HG03520 (cell line): ENCODE measurements around the gene ALAS1.

ENCODE experiments used
- ATAC-seq: cut with Tn5 transposase; IDR thresholded peaks from one replicate; pipeline ENCODE4 v1.9.1; 2021; ENCODE audit warnings: mild to moderate bottlenecking, moderate library complexity; ENCODE audit not compliant: unreplicated experiment

ALAS1 gene

DNA sequence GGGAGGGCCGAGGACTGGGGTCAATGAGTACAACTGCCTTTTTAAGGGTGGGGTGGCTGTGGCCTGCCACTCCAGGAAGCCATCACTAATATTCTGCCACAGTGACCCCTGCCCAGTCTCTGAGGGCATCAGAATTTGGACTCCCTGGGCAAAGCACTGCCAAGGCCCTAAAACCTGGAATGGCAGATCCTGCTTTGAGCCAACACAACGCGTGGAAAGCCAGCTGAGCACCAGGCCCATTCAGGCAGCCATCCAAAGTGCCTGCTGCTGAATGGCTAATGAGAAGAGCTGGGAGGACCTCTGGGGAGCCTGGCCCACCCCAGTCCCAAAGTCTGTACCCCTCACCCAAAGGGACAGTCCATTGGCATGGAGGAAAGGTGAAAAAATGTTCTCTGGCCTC is 36.0 kb downstream of the ALAS1 start:
- no peak for ATAC-seq

DNA sequence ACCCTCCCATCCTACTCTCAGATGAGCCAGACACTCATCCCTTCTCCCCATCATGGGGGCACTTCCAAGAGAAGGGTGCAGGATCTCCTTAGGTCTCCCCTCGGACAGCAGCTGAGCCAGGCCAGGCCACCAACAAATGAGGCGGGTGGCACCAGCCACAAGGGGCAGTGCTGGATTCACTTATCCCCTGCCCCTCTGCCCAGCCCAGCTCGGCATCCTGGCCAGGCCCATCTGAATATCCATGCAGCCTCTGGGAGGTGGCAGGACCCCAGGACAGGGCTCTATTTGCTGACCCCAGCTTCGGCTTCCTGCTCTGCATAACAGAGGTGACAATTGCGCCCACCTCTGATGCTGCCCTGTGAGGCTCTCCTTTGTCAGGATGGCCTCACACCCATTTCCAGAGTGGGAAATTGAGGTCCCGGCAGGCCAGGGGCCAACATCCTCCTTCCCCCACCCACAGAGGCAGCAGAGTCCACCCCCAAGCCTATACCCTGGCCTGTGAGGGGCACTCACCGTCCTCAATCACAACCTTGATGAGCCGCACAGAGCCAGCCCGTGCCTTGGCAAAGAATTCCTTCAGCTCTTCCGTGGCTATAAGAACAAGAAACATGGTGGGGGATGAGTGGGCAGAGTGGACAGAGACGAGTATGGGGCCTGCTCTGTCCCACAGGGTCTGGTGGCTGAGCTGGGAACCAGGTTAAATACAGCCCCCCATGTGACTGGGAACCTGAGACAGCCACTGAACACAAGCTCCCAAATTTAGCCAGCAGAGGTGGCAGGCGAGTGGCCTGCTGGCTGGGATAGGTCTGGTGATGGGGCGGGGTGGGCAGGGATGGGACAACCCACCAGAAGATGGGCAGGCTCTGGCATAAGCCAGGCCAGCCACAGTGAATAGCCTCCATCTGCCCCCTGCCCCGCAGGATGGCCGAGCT is 36.8 kb downstream of the ALAS1 start:
- no peak for ATAC-seq

DNA sequence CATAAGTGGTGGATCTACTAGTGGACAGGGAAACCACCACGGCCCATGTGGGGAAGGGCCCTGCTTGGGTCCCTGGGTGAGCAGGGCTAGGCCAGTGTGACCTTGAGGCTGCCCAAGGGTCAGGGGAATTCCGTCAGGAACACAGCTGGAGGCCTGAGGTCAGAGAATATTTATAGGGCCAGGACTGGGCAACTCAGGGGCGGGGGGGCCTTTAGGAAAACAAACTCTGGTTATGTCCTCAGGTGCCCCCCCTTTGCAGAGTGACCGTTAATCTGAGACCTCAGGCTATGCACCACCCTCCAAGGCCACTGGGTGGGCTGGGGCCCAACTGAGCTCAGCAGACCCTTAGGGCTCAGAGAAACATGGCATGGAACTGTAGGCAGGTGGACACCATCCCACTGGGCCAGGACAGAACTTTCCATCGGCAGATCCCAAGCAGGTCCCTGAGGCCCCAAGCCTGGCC is 38.5 kb downstream of the ALAS1 start:
- ATAC-seq, result no peak

DNA sequence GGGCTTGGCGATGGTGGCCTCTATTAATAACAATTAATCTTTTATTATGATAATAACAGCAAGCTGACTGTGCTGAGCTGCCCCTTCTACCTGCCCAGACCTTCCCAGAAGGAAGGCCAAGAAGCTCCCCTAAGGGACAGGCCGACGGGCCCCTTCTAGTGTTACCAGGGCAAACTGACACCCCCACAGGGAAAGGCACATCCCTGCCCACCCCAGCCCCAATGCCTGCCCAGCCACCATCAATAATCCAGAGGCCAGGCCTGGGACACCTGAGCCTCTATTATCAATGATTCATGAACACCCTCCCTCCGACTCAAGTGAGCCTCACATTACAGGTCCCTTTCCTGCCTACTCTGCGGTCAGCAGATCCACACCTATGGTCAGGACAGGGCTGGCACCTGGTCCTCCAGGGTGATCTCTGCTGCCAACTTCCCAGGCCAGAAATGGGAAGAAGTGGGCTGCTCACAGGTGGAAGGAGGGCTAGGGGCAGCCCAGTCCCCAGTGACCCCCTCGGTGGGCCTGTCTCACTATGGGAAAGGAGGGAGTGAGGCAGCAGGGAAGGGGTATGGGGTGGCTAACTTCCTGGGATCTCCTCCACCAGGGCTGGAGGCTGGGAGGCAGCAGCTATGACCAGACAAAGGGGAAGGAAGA is 39.2 kb downstream of the ALAS1 start:
- ATAC-seq, result no peak

DNA sequence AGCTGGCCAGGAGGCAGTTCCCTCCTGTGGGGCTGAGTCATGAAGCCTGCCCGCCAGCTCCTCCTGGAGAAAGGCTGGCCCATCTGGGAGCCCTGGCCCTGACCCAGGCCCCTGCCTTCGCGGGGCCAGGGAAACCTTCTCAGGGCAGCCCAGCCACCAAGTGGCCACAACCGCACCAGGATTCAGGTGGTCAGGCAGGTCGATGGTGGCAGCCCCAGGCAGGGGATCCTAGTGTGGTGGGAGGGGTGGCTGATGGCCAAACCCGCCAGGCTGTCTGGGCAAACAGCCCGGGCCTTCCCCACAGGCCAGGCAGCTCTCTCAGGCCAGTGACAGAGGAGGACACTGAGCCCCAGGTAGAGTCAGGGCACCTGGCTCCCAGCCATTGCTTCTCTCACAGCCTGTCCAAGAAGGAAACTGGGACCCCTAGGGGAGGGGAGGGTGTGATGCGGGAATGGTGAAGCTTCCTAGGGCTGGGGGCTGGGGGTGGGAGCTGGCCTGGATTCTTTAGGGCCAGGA is 39.8 kb downstream of the ALAS1 start:
- ATAC-seq, result no peak

DNA sequence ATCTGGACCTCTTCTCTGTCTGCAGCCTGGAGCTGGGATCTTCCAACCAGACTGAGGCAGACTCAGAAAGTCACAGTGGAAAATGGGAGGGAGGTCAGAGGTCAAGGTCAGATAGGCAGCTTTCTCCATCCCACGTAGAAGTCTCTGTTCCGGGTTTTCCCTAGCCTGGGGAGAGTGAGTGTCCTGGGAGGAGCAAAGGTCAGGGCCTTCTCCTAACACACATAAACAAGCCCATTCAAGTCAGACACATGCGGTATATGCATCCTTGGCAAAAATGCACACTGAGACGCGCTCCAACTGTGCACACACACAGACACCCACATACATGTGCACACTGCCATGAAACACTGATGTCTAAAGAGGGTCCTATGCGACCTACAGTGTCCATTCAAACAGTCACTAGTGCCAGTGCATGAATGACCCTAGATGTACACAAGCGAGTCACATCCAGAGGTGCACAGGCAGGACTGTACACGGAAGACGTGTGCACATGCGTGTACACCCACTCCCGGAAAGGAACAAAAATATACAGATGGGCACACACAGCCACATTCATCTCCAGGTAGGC is 40.3 kb downstream of the ALAS1 start:
- no peak for ATAC-seq

DNA sequence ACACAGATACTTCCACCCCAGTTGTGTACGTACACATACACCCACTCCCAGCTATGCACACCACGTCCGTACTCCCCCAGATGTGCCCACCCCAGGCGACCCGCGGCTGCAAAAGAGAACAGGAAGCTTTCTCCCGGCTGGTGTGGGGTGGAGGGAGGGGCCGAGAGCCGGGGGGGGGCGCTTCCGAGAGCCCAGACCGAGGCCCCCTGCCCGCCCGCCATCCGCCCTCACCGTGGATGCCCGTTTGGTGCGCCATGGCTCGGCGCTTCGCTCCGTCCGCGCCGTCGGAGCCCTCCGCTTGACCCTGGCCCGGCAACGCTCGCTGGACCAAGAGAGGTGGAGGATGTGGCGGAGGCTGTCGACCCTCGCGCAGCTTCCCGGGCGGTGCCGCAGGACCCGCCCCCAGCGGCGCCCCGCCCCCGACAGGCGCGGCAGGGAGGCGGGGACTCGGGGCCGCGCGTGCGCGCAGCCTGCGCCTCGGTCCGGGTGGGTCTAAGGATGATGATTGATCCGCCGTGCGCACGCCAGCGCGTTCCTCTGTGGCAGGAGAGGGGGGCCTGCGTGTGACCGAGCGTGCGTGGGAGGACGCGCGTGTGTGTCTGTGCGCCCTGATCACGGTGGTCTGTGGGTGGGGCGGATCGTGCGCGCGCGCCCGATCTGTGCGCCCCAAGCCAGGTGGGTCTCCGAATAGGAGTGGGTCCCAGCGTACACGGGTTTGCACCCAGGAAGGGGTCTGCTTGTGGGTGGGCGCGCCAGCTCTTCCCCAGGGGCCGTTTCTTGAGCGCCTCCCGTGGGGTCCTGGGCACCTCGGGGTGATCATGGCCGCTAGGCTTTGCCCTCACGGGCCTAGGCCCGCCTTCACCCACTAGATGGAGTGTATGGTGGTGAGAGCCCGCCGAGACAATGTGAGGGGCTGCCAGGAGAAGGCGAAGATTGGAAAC is 41.1 kb downstream of the ALAS1 start, which contains the start of gene TWF2:
Gene TWF2, minus strand, starts transcription at position 398 of the 941 bp plus-strand sequence. Its CDS starts 142 bp downstream, at position 256.
- peak; percentile 66 for ATAC-seq

DNA sequence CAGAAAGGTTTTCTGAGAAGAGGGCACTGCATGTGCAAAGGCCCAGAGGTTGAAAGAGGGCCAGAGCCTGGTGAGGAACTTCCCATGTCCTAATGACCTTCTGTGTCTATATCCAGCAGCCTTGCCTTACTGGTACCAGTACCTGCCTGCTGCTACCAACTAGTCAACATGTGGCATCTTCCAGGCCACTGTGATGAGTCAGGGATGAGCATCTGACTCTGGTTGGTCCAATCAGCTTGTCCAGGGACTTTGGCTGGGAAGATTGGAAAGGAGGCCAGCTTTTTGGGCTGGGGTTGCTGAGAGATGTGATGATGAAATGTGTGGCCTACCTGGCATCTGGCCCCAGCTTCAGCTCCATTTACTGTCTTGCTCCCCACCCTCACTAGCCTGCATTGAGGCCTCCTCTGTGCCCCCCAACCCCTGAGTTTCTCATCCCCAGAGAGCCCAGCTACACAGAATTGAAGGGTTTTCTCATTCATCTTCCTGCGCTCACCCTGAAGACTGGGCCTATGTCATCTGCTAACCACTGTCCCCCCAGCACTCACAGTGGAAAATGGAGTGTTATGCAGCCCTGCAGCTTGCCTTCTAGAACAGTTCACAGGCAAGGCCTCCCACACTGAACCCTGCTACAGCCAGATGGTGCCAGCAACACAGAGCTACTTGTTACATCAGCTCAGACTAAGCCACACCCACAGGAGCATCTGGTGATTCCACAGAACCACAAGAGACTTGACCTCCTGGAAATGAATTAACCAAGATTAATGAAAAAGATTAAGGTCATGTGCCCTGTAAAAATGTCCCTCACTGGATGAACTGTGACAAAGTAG is 42.3 kb downstream of the ALAS1 start:
- no peak for ATAC-seq

DNA sequence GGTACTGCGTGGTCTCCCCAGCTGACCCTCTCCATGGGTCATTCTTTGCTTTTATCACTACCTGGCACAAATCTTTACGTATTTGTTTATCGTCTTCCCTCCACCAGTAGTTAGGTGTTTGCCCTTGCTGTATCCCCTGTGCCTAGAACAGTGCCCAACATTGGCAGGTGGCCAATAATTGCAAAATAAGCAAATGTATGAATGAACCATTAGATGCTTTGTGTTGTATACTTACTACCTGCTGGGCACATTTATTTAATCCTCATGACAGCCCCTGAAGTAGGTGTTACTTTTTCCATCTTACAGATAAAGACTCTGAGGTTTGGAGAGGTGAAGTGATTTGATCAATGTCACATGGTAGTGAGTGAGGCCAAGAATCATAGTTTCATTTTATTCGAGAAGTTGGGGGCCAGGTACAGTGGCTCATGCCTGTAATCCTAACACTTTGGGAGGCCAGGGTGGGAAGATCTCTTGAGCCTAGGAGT is 43.0 kb downstream of the ALAS1 start:
- ATAC-seq, result no peak

DNA sequence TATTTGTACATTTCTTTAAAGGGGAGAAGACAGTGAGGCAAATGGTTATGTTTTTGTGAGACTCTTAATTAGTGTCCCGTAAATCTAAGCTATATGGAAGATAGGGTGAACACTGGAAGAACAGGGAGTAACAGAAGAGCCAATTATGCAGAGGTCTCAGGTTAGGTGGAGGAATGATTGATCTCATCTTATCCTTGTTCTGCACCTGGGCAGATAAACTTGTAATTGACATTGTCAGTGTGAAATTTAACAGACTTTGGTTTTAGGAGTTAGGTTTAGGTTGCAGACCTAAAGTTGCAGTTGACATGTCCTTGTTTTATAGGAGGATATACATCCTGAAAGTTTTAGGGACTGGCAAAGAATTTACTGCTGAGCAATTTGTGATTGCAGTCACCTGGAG is 44.1 kb downstream of the ALAS1 start:
- ATAC-seq, result no peak

DNA sequence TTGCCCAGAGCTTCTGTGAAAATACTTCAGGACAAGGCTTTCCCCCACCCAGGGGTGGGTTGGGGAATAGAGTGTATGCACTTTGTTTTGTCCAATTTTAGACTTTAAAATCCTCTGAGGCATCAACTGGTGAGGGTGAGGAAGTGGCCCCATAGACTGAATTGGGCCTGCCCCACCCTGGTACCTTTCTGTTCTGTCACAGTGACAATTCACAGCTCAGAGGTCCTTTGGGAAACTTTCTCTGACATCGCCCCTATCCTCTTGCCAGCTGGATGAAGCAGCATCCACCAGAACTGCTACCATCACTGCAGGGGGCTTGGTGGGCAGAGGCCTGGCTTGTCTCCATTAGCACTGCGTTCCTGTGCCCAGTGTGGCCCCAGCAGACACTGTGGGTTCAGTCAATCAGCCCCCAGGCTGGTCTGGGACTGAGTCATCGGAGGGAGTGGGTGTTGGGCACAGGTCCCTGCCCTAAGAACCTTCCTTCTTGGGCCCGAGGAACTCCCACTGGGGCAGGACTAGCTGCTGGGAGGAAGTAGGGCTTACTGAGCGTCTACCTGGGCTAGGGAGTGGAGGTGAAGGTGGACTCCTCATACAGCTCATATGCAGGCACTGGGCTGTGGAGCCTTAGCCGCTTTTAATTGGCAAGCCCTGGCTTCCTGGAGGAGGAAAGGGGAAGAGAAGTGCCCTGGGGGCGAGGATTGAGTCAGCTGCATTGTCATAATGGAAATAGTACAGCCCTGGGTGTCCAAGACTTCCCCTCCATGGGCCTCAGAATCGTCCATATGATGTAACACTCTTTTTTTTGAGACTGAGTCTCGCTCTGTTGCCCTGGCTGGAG is 46.0 kb downstream of the ALAS1 start:
- no peak for ATAC-seq

DNA sequence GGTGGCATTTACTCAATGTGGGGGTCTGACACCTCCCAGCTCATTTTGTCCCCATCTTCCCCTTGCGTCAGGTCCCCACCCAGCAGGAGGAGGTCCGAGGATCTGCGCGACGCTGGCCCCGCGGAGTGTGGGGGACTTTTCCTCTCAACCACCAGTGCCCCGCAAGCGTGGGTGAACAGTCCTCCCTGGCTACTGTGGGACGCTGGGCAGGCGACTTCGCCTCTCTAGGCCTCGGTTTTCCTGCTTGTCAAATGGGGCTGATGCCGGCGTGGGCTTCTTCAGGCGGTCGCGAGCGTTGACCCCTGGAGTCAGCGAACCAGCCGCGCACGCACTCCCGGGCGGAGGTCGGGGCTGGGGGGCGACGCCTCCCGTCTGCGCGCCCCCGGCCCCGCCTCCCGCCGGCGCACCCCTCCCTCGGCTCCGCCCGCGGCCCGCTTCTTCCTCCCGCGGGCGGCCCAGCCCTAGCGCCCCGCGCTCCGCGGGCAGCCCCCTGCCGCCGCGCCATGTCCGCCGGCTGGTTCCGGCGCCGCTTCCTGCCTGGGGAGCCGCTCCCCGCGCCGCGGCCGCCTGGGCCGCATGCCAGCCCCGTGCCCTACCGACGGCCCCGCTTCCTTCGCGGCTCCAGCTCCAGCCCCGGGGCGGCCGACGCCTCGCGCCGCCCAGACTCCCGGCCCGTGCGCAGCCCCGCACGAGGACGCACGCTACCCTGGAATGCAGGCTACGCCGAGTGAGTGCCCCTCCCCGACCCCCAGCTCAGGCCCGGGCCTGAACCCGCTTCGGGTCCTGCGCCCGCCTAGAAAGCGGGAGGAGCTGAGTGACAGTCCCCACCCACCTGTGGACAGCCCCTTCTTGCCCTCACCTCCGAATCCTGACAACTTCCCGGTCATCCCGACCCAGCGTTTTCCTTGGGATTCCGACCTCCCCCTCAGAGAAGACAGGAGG is 47.6 kb downstream of the ALAS1 start, which contains the start of gene PPM1M:
Gene PPM1M, plus strand, starts transcription at position 438 of the 942 bp plus-strand sequence. Its CDS starts 66 bp downstream, at position 504.
- no peak for ATAC-seq

DNA sequence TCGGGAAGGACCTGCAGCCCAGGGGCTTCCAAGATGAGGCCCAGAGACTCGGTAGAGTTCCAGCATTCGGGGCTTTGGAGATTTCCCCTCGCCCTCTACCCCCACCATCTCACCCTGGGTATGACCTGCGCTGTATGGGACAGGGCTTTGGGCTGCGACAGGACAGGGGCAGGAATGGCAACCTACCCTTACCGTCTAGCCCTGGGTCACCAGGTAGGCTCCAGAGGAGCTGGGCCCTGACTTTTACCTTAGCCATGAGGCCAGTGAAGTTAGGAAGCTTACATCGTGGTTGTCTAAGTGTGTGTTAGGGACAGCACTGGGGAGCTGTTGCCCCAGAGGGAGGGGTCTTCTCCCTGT is 48.3 kb downstream of the ALAS1 start:
- no peak for ATAC-seq

DNA sequence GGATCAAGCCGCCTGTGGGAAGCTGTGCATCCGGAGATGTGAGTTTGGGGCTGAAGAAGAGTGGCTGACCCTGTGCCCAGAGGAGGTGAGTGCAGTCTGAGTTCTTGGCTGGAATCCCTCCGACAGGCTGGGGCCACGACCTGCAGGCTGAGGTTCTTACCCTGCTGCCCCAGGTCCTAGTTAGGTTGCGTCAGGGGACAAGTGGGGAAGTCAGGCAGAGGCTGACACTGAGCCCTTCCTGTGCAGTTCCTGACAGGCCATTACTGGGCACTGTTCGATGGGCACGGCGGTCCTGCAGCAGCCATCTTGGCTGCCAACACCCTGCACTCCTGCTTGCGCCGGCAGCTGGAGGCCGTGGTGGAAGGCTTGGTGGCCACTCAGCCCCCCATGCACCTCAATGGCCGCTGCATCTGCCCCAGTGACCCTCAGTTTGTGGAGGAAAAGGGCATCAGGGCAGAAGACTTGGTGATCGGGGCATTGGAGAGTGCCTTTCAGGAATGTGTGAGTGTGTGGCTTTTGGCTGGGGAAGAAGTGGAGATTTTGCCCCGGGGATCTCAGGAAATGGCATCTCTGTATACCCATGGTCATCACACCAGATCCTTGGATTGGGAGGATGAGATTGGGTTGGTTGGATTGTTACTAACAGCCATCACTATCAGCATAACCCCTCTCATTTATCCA is 48.9 kb downstream of the ALAS1 start:
- ATAC-seq, result no peak

DNA sequence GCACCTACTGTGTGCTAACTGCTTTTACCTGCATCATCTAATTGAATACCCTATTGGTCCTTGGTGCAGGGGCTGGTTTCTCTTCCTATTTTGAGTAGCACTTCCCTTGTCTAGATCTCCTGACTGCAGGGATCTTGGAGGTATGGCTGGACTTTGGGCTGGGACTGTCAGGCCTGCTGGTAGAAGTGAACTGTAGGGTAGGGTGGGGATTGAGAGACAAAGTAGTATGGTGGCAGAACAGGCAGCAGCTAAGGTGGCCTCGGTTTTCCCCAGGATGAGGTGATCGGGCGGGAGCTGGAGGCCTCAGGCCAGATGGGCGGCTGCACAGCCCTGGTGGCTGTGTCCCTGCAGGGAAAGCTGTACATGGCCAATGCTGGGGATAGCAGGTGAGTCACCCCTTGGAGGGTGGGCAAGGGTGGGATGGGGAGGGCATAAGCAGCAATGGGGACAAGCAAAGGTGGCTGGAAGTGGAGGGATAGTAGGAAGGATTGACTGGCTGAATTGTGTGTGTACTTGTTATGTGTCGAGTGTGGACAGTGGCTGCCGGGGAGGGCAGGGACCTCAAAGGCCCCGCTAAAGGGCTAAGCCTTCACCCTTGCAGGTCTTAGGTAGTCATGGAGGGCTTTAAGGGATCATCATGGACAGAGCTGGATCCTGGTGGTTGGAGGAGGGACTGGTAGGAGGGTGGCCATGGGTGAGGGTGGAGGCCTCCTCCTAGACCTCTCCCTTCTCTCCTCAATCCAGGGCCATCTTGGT is 49.6 kb downstream of the ALAS1 start:
- ATAC-seq, result no peak

DNA sequence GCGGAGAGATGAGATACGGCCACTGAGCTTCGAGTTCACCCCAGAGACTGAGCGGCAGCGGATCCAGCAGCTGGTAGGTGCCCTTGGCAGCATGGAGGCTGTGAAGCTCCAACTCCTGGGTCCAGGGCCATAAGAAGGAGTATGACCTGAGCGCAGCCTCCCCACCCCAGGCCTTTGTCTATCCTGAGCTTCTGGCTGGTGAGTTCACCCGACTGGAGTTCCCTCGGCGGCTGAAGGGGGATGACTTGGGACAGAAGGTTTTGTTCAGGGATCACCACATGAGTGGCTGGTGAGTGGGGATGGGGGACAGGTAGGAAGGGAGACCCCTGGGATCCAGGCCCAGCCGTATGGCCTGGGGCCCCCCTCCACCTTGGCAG is 50.2 kb downstream of the ALAS1 start:
- ATAC-seq, result no peak
